HG03457 (cell line): Measurements from ENCODE around the gene ZKSCAN2.

Source experiments
- ATAC-seq: cut with Tn5 transposase; IDR thresholded peaks from one replicate; pipeline ENCODE4 v1.9.1; 2021; ENCODE audit warnings: moderate number of reproducible peaks; ENCODE audit not compliant: unreplicated experiment

The ZKSCAN2 gene

DNA sequence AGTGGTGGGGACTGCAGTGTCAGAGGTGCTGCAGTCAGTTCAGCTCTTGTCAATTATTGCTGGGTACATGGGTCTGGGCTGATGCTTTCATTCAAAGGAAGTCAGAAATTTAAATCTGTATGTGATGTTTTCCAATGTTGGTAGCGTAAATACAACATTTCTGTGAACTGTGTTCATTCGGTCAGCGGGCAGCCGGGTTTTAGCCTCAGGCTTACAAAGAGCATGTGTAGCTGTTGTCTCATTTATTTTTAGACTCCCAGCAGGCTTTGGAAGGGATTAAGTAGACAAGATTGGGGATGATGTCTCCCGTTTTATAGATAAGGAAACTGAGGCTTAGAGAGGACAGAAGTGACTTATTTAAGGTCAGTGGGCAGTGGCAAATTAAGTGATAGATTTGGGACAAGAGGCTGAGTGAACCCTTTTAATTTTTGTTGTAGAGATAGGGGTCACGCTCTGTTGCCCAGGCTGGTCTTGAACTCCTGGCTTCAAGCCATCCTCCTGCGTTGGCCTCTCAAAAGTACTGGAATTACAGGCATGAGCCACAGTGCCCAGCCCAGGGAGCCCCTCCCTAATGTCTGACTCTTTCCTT lies 32.8 kb downstream of the ZKSCAN2 start:
- ATAC-seq: no peak

DNA sequence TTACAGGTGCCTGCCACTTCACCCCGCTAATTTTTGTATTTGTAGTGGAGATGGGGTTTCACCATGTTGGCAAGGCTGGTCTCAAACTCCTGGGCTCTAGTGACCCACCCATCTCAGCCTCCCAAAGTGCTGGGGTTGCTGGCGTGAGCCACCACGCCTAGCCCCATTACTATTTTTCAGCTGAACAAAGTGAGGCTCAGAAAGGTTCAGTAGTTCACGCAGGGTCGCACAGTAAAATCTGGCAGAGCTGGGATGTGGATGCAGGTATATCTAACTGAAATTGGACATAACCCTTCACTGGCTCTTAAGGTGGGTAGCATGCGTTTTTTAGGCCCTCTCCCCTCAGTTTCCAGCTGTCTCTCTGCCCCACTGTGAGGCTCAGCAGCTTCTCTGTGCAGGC lies 33.7 kb downstream of the ZKSCAN2 start:
- no peak for ATAC-seq

DNA sequence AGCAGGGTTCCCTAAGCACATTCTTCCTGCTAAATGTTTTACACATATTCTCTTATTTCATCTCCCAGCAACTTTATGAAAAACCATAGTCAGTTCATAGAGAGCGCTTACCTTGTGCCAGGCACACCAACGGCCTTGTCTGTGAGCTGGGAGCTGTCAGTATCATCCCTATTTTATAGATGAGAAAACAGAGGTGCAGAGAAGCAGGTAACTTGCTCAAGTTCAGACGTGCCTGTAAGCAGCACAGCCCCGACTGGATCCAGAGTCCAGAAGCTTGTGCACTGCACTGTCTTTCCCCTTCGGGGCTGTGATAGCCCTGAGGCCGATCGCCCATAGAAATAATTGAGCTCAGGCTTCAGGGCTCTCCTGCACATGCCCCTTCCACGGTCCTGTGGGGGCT lies 34.7 kb downstream of the ZKSCAN2 start:
- ATAC-seq: no peak

DNA sequence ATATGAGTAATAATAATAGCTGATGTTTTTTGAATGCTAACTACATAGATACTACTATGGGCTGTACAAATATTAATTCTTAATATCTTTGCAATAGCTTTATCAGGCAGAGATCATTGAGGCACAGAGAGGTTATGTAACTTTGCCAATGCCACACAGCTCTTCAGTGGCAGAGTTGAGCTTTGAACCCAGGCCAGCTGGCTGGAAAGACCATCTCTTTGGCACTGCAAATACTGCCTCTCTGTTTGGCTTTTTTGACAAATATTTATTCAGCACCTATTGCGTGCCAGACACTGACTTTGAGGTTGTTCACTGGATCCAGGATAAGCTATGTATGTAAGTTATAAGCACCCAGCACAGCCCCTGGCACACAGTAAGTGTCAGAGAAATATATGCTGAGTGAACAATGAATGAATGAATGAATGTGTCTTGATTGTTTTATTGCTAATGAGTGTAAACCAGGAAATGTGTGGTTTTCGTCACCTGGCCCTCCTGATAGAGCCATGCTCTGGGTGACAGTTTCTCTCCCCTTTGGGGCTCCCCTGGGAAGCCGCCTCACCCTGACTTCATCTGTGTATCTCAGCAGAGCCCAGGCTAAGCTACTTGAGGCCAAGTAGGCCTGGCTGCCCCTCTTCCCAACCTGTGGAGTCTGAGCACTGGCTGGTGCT lies 38.4 kb downstream of the ZKSCAN2 start:
- ATAC-seq: no peak

DNA sequence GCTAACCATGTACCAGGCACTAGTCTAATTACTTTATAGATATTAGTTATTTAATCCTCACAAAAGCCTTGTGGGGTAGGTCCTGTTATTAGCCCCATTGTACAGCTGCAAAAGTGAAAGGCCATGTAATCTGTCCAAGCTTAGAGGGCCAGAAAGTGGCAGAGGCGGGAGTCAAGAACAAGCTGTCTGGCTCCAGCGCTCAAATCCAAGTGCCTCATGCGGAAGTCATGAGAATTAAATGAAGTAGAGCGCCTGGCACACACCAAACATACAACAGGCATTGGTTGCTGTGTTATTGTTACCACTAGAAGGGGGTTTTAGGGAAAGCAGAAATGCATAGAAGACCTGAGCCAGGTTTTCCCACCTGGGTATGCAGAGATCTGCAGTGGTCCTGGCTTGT lies 39.7 kb downstream of the ZKSCAN2 start:
- no peak for ATAC-seq

DNA sequence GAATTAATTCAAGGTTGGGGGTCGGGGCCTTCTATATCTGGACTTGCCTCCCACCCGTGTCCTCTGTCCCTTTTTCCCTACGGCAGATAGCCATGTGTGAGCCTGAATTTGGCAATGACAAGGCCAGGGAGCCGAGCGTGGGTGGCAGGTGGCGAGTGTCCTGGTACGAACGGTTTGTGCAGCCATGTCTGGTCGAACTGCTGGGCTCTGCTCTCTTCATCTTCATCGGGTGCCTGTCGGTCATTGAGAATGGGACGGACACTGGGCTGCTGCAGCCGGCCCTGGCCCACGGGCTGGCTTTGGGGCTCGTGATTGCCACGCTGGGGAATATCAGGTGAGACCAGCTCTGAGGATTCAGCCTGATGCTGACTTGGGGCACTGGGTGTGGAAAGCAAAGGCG lies 40.5 kb downstream of the ZKSCAN2 start:
- ATAC-seq: no peak

DNA sequence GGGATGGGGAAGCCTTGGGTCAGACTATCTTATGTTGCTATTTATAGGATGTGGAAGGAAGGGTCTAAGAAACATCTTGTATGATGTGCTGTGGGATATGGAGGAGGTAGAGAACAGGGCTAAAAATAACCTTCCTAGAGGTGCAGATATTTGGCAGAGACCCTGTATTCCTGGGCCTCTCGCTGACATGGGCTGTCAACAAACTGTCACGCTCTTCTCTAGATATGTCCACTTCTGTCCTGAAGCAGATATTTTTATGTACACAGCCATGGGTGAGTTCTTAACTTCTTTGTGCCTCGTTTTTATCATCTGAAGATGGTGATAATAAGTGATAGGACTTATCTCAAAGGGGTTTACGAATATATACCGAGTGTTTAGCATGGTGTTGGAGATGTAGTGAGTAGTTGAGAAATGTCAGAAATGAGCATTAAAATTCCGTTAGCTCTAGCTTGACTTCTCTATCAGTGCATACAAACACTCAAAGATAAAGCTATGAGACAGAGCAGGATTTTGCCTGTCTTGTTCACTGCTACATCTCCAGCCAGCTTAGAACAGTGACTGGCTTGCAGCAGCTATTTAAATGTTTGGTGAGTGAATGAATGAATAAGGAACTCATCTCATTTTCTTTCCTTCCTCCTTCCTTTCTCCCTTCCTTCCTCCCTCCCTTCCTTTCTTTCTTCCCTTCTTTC lies 43.8 kb downstream of the ZKSCAN2 start:
- no peak for ATAC-seq

DNA sequence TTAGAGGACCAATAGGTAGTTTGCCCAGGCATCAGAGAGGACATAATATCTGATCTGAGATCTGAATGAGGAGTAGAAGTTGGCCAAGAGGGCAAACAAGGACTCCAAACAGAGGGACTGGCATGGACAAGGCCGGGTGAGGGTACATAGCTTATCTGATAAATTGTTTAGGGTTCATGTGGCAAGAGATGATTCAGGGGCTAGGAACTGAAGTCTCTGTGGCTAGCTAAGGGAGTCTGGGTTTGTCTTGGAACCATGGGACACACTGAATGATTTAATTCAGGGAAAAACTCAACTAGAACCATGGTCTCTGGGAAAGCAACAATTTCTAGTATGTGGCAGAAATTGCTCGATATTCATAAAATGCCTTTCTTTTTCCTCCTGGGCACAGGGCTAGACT lies 45.0 kb downstream of the ZKSCAN2 start:
- no peak for ATAC-seq

DNA sequence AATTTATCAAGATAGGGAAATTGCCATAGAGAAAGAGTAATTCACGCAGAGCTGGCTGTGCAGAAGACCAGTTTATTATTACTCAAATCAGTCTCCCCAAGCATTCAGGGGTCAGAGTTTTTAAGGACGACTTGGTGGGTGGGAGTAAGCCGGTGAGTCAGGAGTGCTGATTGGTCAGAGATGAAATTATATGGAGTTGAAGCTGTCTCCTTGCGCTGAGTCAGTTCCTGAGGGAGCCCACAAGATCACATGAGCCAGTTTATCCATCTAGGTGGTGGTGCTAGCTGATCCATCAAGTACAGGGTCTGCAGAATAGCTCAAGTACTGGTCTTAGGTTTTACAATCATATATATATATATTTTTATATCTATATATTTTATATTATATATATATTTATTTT lies 46.9 kb downstream of the ZKSCAN2 start:
- no peak for ATAC-seq

DNA sequence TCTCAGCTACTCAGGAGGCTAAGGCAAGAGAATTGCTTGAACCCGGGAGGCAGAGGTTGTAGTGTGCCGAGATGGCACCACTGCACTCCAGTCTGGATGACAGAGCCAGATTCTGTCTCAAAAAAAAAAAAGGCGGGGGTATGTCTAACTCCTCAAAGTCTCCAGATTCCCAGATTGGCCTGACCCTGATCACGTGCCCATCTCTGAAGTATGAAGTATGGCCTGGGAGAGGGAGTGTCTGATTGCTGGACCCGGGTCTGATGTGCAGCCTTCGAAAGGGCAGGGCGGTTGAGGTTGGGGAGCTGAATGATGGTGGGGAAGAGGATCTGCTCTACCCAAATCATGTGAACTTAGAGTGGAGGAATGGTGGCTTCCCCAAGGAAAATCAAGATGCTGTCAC lies 58.2 kb downstream of the ZKSCAN2 start:
- no peak for ATAC-seq

DNA sequence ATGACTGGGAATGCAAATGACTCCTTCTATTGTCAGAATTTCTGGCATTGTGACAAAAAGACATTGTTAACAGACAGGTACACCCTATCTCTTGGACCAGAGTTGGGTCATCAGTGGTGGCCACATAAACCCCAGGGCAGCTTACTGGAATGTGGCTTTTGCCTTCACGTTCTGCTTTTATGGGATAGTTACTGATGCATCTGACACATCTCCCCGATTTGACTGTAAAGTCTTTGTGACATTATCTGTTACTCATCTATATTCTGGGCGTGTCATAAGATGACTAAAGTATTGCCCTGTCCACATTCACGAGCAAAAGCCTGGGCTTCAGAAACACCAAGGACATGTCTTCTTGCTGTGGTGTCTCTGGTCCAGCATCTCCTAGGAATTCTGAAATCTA lies 59.6 kb downstream of the ZKSCAN2 start:
- ATAC-seq: no peak

DNA sequence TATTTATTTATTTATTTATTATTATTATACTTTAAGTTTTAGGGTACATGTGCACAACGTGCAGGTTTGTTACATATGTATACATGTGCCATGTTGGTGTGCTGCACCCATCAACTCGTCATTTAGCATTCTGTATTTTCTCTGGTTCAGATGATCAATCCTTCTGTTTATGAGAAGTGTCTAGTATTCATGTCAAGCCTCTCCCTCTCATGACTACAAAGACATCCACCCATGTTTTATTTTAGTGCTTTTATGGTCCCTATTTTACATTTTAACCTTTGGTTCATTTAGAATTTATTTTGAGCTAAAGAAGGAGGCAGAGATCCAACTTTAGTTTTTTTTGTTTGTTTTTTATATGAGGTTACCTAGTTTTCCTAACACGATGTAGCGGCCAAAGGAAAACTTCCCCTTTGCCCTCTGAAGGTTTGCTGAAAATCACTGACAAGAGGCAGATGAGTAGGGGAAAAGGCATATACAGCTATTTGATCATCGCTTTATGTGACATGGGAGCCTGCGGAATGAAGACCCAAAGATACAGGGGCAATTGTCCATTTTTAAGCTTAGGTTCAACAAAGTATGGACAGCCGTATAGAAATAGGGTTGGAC lies 63.3 kb downstream of the ZKSCAN2 start:
- ATAC-seq: no peak

DNA sequence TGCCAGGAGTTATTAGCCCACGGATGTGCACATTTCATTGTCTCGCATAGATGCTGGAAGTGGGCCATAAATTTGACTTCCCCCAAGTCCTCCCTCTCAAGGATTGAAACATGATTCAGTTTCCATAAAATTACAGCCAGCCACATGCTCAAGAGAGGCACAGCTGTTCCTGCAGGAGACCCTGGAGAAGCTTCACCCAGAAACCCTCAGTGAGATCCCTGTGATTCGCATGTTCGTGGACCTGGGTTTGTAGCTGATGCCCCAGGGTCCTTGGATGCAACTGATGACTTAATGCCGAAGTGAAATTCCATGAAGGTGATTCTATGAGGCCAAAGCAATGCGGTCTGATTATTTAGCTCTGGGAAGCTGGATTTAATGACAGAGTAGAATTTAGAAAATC lies 65.5 kb downstream of the ZKSCAN2 start:
- ATAC-seq: no peak

DNA sequence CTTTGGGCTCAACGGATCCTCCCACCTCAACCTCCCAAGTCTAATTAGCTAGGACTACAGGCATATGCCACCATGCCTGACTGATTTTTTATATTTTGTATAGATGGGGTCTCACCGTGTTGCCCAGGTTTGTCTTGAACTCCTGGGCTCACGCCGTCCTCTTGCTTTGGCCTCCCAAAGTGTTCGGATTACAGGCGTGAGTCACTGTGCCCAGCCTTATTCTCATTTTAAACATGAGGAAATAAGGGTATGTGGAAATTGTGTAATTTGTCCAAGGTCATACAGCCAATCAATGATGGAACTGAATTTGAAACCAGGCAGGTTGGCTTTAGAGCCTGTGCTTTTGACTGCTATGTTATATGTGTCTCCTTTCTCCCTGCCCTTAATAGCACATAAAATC lies 68.3 kb downstream of the ZKSCAN2 start:
- ATAC-seq: no peak

DNA sequence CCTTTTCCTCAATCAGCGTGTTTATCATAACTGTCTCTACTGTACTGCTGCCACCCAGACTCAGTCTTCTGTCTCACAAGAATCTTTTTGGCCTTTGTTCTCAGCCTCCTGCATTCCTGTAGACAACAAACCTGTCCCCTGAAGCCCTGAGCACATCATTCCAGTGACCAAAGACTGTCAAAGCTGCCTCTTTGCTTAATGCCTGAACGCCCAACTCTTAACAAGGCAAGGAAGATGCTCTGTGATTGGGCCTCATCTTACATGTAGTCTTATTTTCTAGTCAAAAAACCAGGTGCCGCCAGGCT lies 70.2 kb downstream of the ZKSCAN2 start:
- ATAC-seq: no peak
